A549 (cell line): ENCODE measurements around the gene MAGEA11. TPM values are rescaled to one million over a fixed set of nuclear protein-coding genes. Genes with fewer than 3 reads are reported as not detected.

Experiments
- ATAC-seq, 2 experiments: fragments of 200-7000 bp in 1 of 2; fragments of >200 bp in 1 of 2; cut with Nextera tagmentation in 1 of 2; cut with Tn5 transposase in 1 of 2; 3 replicates each; pipeline versions ENCODE4 v1.8.0 to v1.9.1; 2018 to 2020; ENCODE audit warnings: mild to moderate bottlenecking in 1 of 2, moderate library complexity in 1 of 2
- CTCF ChIA-PET: fragments of 300-600 bp; sonication (Branson Sonifier 250); formaldehyde crosslinking; extraction: SDS; loops from one replicate; lab custom pipeline; 2021; ENCODE audit warnings: antibody characterized with exemption, inconsistent platforms; lab: Yijun Ruan, JAX
- POLR2A ChIA-PET: fragments of 350-600 bp; formaldehyde crosslinking; extraction: SDS; loops from one replicate; lab custom pipeline; 2021; ENCODE audit warnings: antibody characterized with exemption, inconsistent platforms; lab: Yijun Ruan, JAX
- DNase-seq, 2 experiments: peaks; one replicate each; pipeline versions ENCODE4 v3.0.0 to v3.0.0-alpha.2; 2011 to 2016; ENCODE audit warnings: low read depth in 1 of 2, low spot score in 1 of 2
- FAIRE-seq: peaks from 2 replicates; lab custom pipeline; 2011; peaks lifted over from hg19 to GRCh38; lab: Jason Lieb, UNC
- H3K27ac ChIP-seq, 2 experiments: fragments of >200 bp; sonication (Bioruptor Twin); formaldehyde crosslinking; 3 replicates each; pipeline ENCODE4 v1.5.1; 2016 to 2017
- H3K4me1 ChIP-seq: fragments of >200 bp; sonication (Bioruptor Twin); formaldehyde crosslinking; 3 replicates; pipeline ENCODE4 v1.6.1; 2016
- H3K4me2 ChIP-seq: fragments of >200 bp; sonication (Bioruptor Twin); formaldehyde crosslinking; 3 replicates; pipeline ENCODE4 v1.6.1; 2016
- H3K4me3 ChIP-seq: fragments of >200 bp; sonication (Bioruptor Twin); formaldehyde crosslinking; 3 replicates; pipeline ENCODE4 v1.5.1; 2016
- H3K9me3 ChIP-seq: fragments of >200 bp; sonication (Bioruptor Twin); formaldehyde crosslinking; 3 replicates; pipeline ENCODE4 v1.6.1; 2016
- BHLHE40 ChIP-seq: IDR thresholded peaks from 2 replicates; pipeline ENCODE4 v1.6.1; 2012; ENCODE audit warnings: low read depth, low read length, inconsistent platforms
- CBX8 ChIP-seq: fragments of 200-600 bp; sonication (generic); IDR thresholded peaks from 2 replicates; pipeline ENCODE4 v1.6.1; 2016
- CHD4 ChIP-seq: fragments of 200-600 bp; sonication (generic); IDR thresholded peaks from 2 replicates; pipeline ENCODE4 v1.6.1; 2016; ENCODE audit warnings: antibody characterized with exemption, mild to moderate bottlenecking, borderline replicate concordance
- E2F6 ChIP-seq: IDR thresholded peaks from 2 replicates; pipeline ENCODE4 v1.6.1; 2012; ENCODE audit warnings: low read depth, borderline replicate concordance
- EP300 ChIP-seq, 2 experiments: fragments of >200 bp; sonication (Bioruptor Twin); formaldehyde crosslinking; IDR thresholded peaks; 2 replicates in 1 of 2; 3 replicates in 1 of 2; pipeline ENCODE4 v1.6.1; 2016 to 2017
- FOSB ChIP-seq: fragments of 250-450 bp; sonication (Bioruptor Pico); IDR thresholded peaks from 2 replicates; pipeline ENCODE4 v1.5.0; 2020; ENCODE audit warnings: mild to moderate bottlenecking, moderate library complexity
- FOXS1 ChIP-seq: fragments of 250-450 bp; sonication (Bioruptor Pico); IDR thresholded peaks from 2 replicates; pipeline ENCODE4 v1.5.0; 2020; ENCODE audit warnings: mild to moderate bottlenecking, moderate library complexity
- HES2 ChIP-seq: fragments of >200 bp; sonication (Bioruptor Twin); formaldehyde crosslinking; IDR thresholded peaks from 2 replicates; pipeline ENCODE4 v1.6.1; 2016
- HEYL ChIP-seq: fragments of 250-450 bp; sonication (Bioruptor Pico); IDR thresholded peaks from 2 replicates; pipeline ENCODE4 v1.8.0; 2021; ENCODE audit warnings: mild to moderate bottlenecking, moderate library complexity
- HOXB13 ChIP-seq: fragments of 250-450 bp; sonication (Bioruptor Pico); IDR thresholded peaks from 2 replicates; pipeline ENCODE4 v1.5.0; 2020; ENCODE audit warnings: low read depth, mild to moderate bottlenecking, moderate library complexity
- JUNB ChIP-seq: fragments of >200 bp; sonication (Bioruptor Twin); formaldehyde crosslinking; IDR thresholded peaks from 2 replicates; pipeline ENCODE4 v1.6.1; 2016
- MAFK ChIP-seq: fragments of 450-650 bp; IDR thresholded peaks from 2 replicates; pipeline ENCODE4 v1.6.1; 2014; ENCODE audit not compliant: partially characterized antibody
- MAZ ChIP-seq: fragments of 150-350 bp; IDR thresholded peaks from 2 replicates; pipeline ENCODE4 v1.6.1; 2014; ENCODE audit warnings: antibody characterized with exemption, low read depth, low read length, borderline replicate concordance
- PBX3 ChIP-seq: IDR thresholded peaks from 2 replicates; pipeline ENCODE4 v1.6.1; 2012
- POLR2AphosphoS2 ChIP-seq: conservative IDR thresholded peaks from 2 replicates; pipeline ENCODE4 v1.6.1; 2012; ENCODE audit warnings: low read length, improper control_type of control experiment, inconsistent platforms
- RAD21 ChIP-seq, 2 experiments: fragments of >200 bp in 1 of 2; sonication (Bioruptor Twin) in 1 of 2; formaldehyde crosslinking in 1 of 2; IDR thresholded peaks in 1 of 2; conservative IDR thresholded peaks in 1 of 2; 2 replicates in 1 of 2; 3 replicates in 1 of 2; pipeline ENCODE4 v1.6.1; 2012 to 2018; ENCODE audit warnings: inconsistent platforms in 1 of 2
- REST ChIP-seq: fragments of 200-600 bp; sonication (generic); IDR thresholded peaks from 2 replicates; pipeline ENCODE4 v1.6.1; 2016; ENCODE audit warnings: antibody characterized with exemption, mild to moderate bottlenecking, moderate library complexity
- RFX5 ChIP-seq: fragments of 450-650 bp; IDR thresholded peaks from 2 replicates; pipeline ENCODE4 v1.7.1; 2014; ENCODE audit warnings: antibody characterized with exemption, mild to moderate bottlenecking, moderate library complexity
- SREBF2 ChIP-seq: fragments of 450-650 bp; IDR thresholded peaks from 2 replicates; pipeline ENCODE4 v1.6.1; 2014; ENCODE audit warnings: mild to moderate bottlenecking, moderate library complexity
- ZFP36 ChIP-seq: fragments of 450-650 bp; IDR thresholded peaks from 2 replicates; pipeline ENCODE4 v1.6.1; 2014; ENCODE audit warnings: borderline replicate concordance; ENCODE audit not compliant: partially characterized antibody
- ZSCAN20 ChIP-seq: fragments of 250-450 bp; sonication (Bioruptor Pico); IDR thresholded peaks from 2 replicates; pipeline ENCODE4 v1.8.0; 2022; ENCODE audit warnings: mild to moderate bottlenecking, moderate library complexity
- WGBS: methylation state at CpG from one replicate; pipeline ENCODE4 v1.1.6; 2017; ENCODE audit errors: missing lambda C conversion rate; 5-methylcytosine and 5-hydroxymethylcytosine counted together
- polyA plus RNA-seq, 4 experiments: library from polyadenylated mRNA; depleted of rRNA in 3 of 4; stranded (reverse); fragments of >200 nt; fragmentation: RNase III in 1 of 4; extraction: RNeasy Plus Mini Kit Qiagen cat#74134 plus additional on column Dnase treatment in 1 of 4; gene quantifications; 2 replicates in 3 of 4; 3 replicates in 1 of 4; pipeline ENCODE4 v1.2.3, GENCODE V29; 2011 to 2017

Gene MAGEA11
- polyA plus RNA-seq, 2 of the 4 experiments (the other 2 are of a cell fraction): not detected

- FAIRE-seq (peak; percentile 23), DNase-seq (no peak), ATAC-seq (no peak)
- Histone ChIP-seq H3K4me3 (no peak overlapping the region), H3K4me1 (no peaks in the 10 kb centered on the region), H3K4me2 (no peak overlapping the region), H3K27ac (no peak overlapping the region), H3K9me3 (no peaks in the 10 kb centered on the region)
- WGBS: 41% methylated on average over 2 of the region's 2 CpGs
- POLR2A ChIA-PET: no interaction called here
- CTCF ChIA-PET: no interaction called here
- no peak for TF ChIP-seq REST
- no peak for TF ChIP-seq CHD4
- no peak for TF ChIP-seq RAD21 (conservative IDR thresholded peaks at IDR 0.05 in 1 of 2, IDR thresholded peaks at IDR 0.05 in 1 of 2)
- no peak for TF ChIP-seq HES2
- TF ChIP-seq EP300 (IDR thresholded peaks at IDR 0.05): no peak
- no peak for TF ChIP-seq FOSB (CRISPR knock-in tag)
- no peak for TF ChIP-seq RFX5
- TF ChIP-seq SREBF2: no peak
- no peak for TF ChIP-seq E2F6
- no peak for TF ChIP-seq MAZ
- no peak for TF ChIP-seq FOXS1
- TF ChIP-seq ZSCAN20: no peak
- no peak for TF ChIP-seq PBX3
- no peak for TF ChIP-seq CBX8
- TF ChIP-seq POLR2AphosphoS2: no peak
- TF ChIP-seq HOXB13: no peak
These were observed 12.1 kb upstream of the MAGEA11 start for GRCh38 chrX:149699761-149700160.

GRCh38 chrX:149704664-149705063 is 7.2 kb upstream of the MAGEA11 start:
- FAIRE-seq (no peak), ATAC-seq (no peak), DNase-seq (no peak)
- 35% methylated on average over 5 of the region's 5 CpGs for WGBS
- Histone ChIP-seq H3K9me3 (no peaks in the 10 kb centered on the region), H3K27ac (no peak overlapping the region), H3K4me1 (no peaks in the 10 kb centered on the region), H3K4me3 (no peak overlapping the region), H3K4me2 (no peak overlapping the region)
- ChIA-PET POLR2A (no interaction called here), CTCF (no interaction called here)
- TF ChIP-seq HEYL: no peak
- TF ChIP-seq BHLHE40: no peak
- TF ChIP-seq MAZ: no peak
- TF ChIP-seq JUNB: no peak
- no peak for TF ChIP-seq ZFP36
- peak; percentile 36 for TF ChIP-seq MAFK
